Measurements from ENCODE around the gene TLCD2.
A peak's percentile ranks its signal among the peaks of the same experiment; 100 is the strongest.

- TF ChIP-seq GABPA (IDR thresholded peaks at IDR 0.05 in 1 of 2, conservative IDR thresholded peaks at IDR 0.05 in 1 of 2) (no peak), YY1 (IDR thresholded peaks at IDR 0.05) (no peak), CTCF (IDR thresholded peaks at IDR 0.05; ENCODE audit: low read depth, low read length, missing input control) (no peak), MAX (IDR thresholded peaks at IDR 0.05) (no peak), SP1 (IDR thresholded peaks at IDR 0.05) (peak; percentile 41), NR2F2 (IDR thresholded peaks at IDR 0.05) (peak; percentile 34), TAF1 (conservative IDR thresholded peaks at IDR 0.05) (no peak), RXRA (IDR thresholded peaks at IDR 0.05) (peak; percentile 76 to 78), EGR1 (IDR thresholded peaks at IDR 0.05; ENCODE audit: low read depth in 2 of 2) (peak; percentile 17 to 76)
- TF ChIP-seq, protein P1, sequence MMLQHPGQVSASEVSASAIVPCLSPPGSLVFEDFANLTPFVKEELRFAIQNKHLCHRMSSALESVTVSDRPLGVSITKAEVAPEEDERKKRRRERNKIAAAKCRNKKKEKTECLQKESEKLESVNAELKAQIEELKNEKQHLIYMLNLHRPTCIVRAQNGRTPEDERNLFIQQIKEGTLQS (IDR thresholded peaks at IDR 0.05) = no peak
- TF ChIP-seq, protein P2, sequence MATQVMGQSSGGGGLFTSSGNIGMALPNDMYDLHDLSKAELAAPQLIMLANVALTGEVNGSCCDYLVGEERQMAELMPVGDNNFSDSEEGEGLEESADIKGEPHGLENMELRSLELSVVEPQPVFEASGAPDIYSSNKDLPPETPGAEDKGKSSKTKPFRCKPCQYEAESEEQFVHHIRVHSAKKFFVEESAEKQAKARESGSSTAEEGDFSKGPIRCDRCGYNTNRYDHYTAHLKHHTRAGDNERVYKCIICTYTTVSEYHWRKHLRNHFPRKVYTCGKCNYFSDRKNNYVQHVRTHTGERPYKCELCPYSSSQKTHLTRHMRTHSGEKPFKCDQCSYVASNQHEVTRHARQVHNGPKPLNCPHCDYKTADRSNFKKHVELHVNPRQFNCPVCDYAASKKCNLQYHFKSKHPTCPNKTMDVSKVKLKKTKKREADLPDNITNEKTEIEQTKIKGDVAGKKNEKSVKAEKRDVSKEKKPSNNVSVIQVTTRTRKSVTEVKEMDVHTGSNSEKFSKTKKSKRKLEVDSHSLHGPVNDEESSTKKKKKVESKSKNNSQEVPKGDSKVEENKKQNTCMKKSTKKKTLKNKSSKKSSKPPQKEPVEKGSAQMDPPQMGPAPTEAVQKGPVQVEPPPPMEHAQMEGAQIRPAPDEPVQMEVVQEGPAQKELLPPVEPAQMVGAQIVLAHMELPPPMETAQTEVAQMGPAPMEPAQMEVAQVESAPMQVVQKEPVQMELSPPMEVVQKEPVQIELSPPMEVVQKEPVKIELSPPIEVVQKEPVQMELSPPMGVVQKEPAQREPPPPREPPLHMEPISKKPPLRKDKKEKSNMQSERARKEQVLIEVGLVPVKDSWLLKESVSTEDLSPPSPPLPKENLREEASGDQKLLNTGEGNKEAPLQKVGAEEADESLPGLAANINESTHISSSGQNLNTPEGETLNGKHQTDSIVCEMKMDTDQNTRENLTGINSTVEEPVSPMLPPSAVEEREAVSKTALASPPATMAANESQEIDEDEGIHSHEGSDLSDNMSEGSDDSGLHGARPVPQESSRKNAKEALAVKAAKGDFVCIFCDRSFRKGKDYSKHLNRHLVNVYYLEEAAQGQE (IDR thresholded peaks at IDR 0.05) = no peak
Observed at GRCh38 chr17:1709971-1710806, at the start of gene TLCD2.

All from liver (tissue), 3 donors.